Heart left ventricle (tissue), 16 donors: Measurements from ENCODE around the gene SDC4. TPM values are rescaled to one million over a fixed set of nuclear protein-coding genes. Genes with fewer than 3 reads are reported as not detected.
A peak's percentile ranks its signal among the peaks of the same experiment; 100 is the strongest.

Experiments used
- ATAC-seq, 4 donors: fragments of 200-7000 bp; cut with Tn5 transposase; one replicate each; pipeline ENCODE4 v1.9.1; 2020 to 2022; ENCODE audit warnings: moderate library complexity in 4 of 4, mild to moderate bottlenecking in 3 of 4, moderate number of reproducible peaks in 1 of 4
- DNase-seq, 5 donors: peaks; one replicate each; pipeline ENCODE4 v3.0.0-alpha.2; 2020
- H3K27ac ChIP-seq, 12 donors: fragments of 200-600 bp; sonication (generic) in 4 of 12; one replicate each; pipeline versions ENCODE4 v1.5.0 to v1.8.0; 2016 to 2022; ENCODE audit warnings: mild to moderate bottlenecking in 2 of 12
- H3K27me3 ChIP-seq, 9 donors: fragments of 200-600 bp; sonication (generic) in 2 of 9; one replicate each; pipeline versions ENCODE4 v1.5.1 to v1.8.0; 2016 to 2022; ENCODE audit warnings: mild to moderate bottlenecking in 3 of 9
- H3K36me3 ChIP-seq, 9 donors: fragments of 200-600 bp; sonication (generic) in 2 of 9; one replicate each; pipeline versions ENCODE4 v1.5.0 to v1.8.0; 2018 to 2022; ENCODE audit warnings: mild to moderate bottlenecking in 2 of 9
- H3K4me1 ChIP-seq, 12 donors: fragments of 200-600 bp; sonication (generic) in 4 of 12; one replicate each; pipeline versions ENCODE4 v1.5.0 to v1.8.0; 2016 to 2022; ENCODE audit warnings: mild to moderate bottlenecking in 3 of 12
- H3K4me3 ChIP-seq, 12 donors: fragments of 200-600 bp; sonication (generic) in 4 of 12; one replicate each; pipeline versions ENCODE4 v1.5.0 to v1.8.0; 2017 to 2022; ENCODE audit warnings: mild to moderate bottlenecking in 9 of 12, moderate library complexity in 4 of 12
- H3K9me3 ChIP-seq, 12 donors: fragments of 200-600 bp; sonication (generic) in 4 of 12; one replicate each; pipeline versions ENCODE4 v1.5.0 to v1.8.0; 2016 to 2022; ENCODE audit warnings: mild to moderate bottlenecking in 1 of 12
- CTCF ChIP-seq, 12 donors: fragments of 200-600 bp; sonication (generic) in 4 of 12; IDR thresholded peaks; one replicate each; pipeline versions ENCODE4 v1.5.0 to v1.8.0; 2018 to 2022; ENCODE audit warnings: antibody characterized with exemption in 12 of 12, mild to moderate bottlenecking in 5 of 12
- POLR2A ChIP-seq, 2 donors: fragments of 450-650 bp; IDR thresholded peaks; one replicate each; pipeline ENCODE4 v1.6.1; 2017; ENCODE audit warnings: antibody characterized with exemption in 2 of 2, mild to moderate bottlenecking in 2 of 2, moderate library complexity in 2 of 2
- WGBS, 4 donors: extraction: QIAGEN DNeasy Blood & Tissue Kit in 2 of 4; methylation state at CpG; one replicate each; pipeline versions ENCODE4 v1.1.5 to v1.1.7; 2013 to 2018; 5-methylcytosine and 5-hydroxymethylcytosine counted together
- intact Hi-C, 10 donors: fragments of 100-400 bp; cut with DNase I; formaldehyde crosslinking; loops; one replicate each; pipeline versions ENCODE4 v1.11.1 to v1.14.2; 2022
- polyA plus RNA-seq, 2 donors: library from polyadenylated mRNA; stranded (reverse); fragments of 200-250 nt; gene quantifications; one replicate each; pipeline ENCODE4 v1.2.3, GENCODE V29; 2013
- total RNA-seq, 9 donors: library from RNA; depleted of rRNA in 2 of 9; stranded (reverse); fragments of >200 nt in 2 of 9; fragmentation: NEBNext Ultra II Directional in 3 of 9; extraction: Animal tissue kit (Norgen Biotek cat#: 25700) in 3 of 9; gene quantifications; one replicate each; pipeline versions ENCODE4 v1.1.0 to v1.2.4, GENCODE V29; 2016 to 2023
- donor health status: ischemic (EF 13 %, LVEDD 7.1; RV severe dilation, severe dysfunction).
- donor health status: healthy with polysubstance abuse.
- donor health status: DM: no; HTN: yes; CAD: no.
- donor health status: DM: no; HTN: no; CAD: no.
- donor health status: ischemic (EF 25% LVEDD 6.9; RV normal size, moderate dysfunction).
- donor health status: ischemic (EF 25% LVEDD 5.7; RV mildly dilated, moderate dysfunction).
- donor health status: healthy.
- donor health status: DM: yes; HTN: yes; CAD: no.
- donor health status: ischemic (EF 35%, LVEDD 5.7; RV mildly dilated, moderate dysfunction).
- donor health status: nonischemic (EF 11% LVEDD 7.7; RV severe dilation, severe dysfunction).
- donor health status: DM: yes; HTN: yes; CAD: no.
- donor health status: PGD.
- donor health status: ischemic (EF 29% LVEDD 5.4; RV normal size, mild dysfunction).
- donor health status: nonischemic (EF 23%, LVEDD 6.1; RV moderate dilation, normal function).

The SDC4 gene
- total and polyA plus RNA-seq, 11 donors = 44.3 to 140 (median 94.1) TPM

- ATAC-seq = peak; percentile 85 to 92 (median 88)
- 5 to 17% (median 7%) methylated on average over 35 to 38 of the region's 38 CpGs for WGBS, 4 donors
- Histone ChIP-seq H3K36me3 (peaks cover 0 to 15% (median 4%) of the 10 kb centered on the region in 9 donors), H3K4me1 (peaks cover 0 to 27% (median 11%) of the 10 kb centered on the region in 12 donors), H3K9me3 (no peaks in the 10 kb centered on the region), H3K4me3 (peak overlapping the region; percentile 23 to 73 (median 62)), H3K27me3 (no peaks in the 10 kb centered on the region), H3K27ac (peak overlapping the region in 11 of 12 donors; percentile 48 to 82 (median 73))
- intact Hi-C loops = loop anchor here (1.0 to 5.0 kb wide), 10 partner anchors 33 to 399 kb away; partner anchors contain the start of genes DBNDD2 (in 4 of the 10) and PIGT (in 1 of the 10)
- no peak for TF ChIP-seq POLR2A (IDR thresholded peaks at IDR 0.05)
- TF ChIP-seq CTCF (IDR thresholded peaks at IDR 0.05) = peak; percentile 81 to 96 (median 90)
- peak; percentile 91 to 94 (median 92) for DNase-seq
These were observed 25.3 kb upstream of the SDC4 start for GRCh38 chr20:45373353-45374100.

GRCh38 chr20:45372646-45373352 lies 24.6 kb upstream of the SDC4 start:
- Histone ChIP-seq H3K36me3 (peaks cover 0 to 22% (median 11%) of the 10 kb centered on the region in 9 donors), H3K9me3 (no peaks in the 10 kb centered on the region), H3K4me3 (peak overlapping the region in 10 of 12 donors; percentile 9 to 73 (median 62)), H3K27me3 (no peaks in the 10 kb centered on the region), H3K4me1 (peaks cover 0 to 34% (median 11%) of the 10 kb centered on the region in 12 donors), H3K27ac (peak overlapping the region in 11 of 12 donors; percentile 48 to 82 (median 73))
- ATAC-seq (peak; percentile 56 to 83 (median 79)), DNase-seq (peak in 3 of 5 donors; percentile 40 to 64 (median 51))
- intact Hi-C loops = loop anchor here (1.0 to 5.0 kb wide), 9 partner anchors 34 to 400 kb away; partner anchors contain the start of genes DBNDD2 (in 4 of the 10) and PIGT (in 1 of the 10)
- TF ChIP-seq POLR2A (IDR thresholded peaks at IDR 0.05) (no peak), CTCF (IDR thresholded peaks at IDR 0.05) (peak in 1 of 12 donors; percentile 4)
- 32 to 47% (median 37%) methylated on average over 21 to 30 of the region's 30 CpGs for WGBS, 4 donors

- intact Hi-C loops = loop anchor here (2.0 to 5.0 kb wide), 7 partner anchors 35 to 400 kb away; partner anchors contain the start of genes DBNDD2 (in 4 of the 10) and PIGT (in 1 of the 10)
- WGBS, 4 donors = 87 to 93% (median 88%) methylated on average over 9 to 10 of the region's 10 CpGs
These were observed 24.0 kb upstream of the SDC4 start for GRCh38 chr20:45372241-45372640.

More at GRCh38 chr20:45372241-45372640, 24.0 kb upstream of the SDC4 start:
- Histone ChIP-seq H3K9me3 (no peaks in the 10 kb centered on the region), H3K4me1 (peaks cover 0 to 39% (median 11%) of the 10 kb centered on the region in 12 donors), H3K36me3 (peaks cover 0 to 28% (median 17%) of the 10 kb centered on the region in 9 donors), H3K27ac (peak overlapping the region in 4 of 12 donors; percentile 34 to 82 (median 76)), H3K4me3 (peak overlapping the region in 4 of 12 donors; percentile 65 to 73 (median 66)), H3K27me3 (no peaks in the 10 kb centered on the region)
- ATAC-seq (no peak), DNase-seq (no peak)
- no peak for TF ChIP-seq CTCF (IDR thresholded peaks at IDR 0.05)
- no peak for TF ChIP-seq POLR2A (IDR thresholded peaks at IDR 0.05)
